Prostate gland (tissue), 2 donors: ENCODE data around the gene RPS4Y2.

Source experiments
- CTCF ChIP-seq, 4 experiments: fragments of 200-600 bp in 2 of 4; fragments of 450-650 bp in 2 of 4; sonication (generic) in 2 of 4; IDR thresholded peaks; 1 replicate in 3 of 4; 2 replicates in 1 of 4; pipeline ENCODE4 v1.5.1; 2016 to 2019; ENCODE audit warnings: antibody characterized with exemption in 4 of 4, mild to moderate bottlenecking in 2 of 4, moderate library complexity in 2 of 4
- POLR2A ChIP-seq: fragments of 450-650 bp; IDR thresholded peaks from one replicate; pipeline ENCODE4 v1.6.1; 2016; ENCODE audit warnings: antibody characterized with exemption, mild to moderate bottlenecking
- POLR2AphosphoS5 ChIP-seq: sonication (generic); formaldehyde crosslinking; IDR thresholded peaks from one replicate; pipeline ENCODE4 v1.6.1; 2017; ENCODE audit warnings: antibody characterized with exemption

- TF ChIP-seq POLR2A (no peak), CTCF (IDR thresholded peaks at IDR 0.05) (no peak), POLR2AphosphoS5 (no peak)
Observed at GRCh38 chrY:20714391-20714790, 41.5 kb upstream of the RPS4Y2 start.
